Osteoblast (primary cell): ENCODE data around the gene LMNTD1. TPM values are rescaled to one million over a fixed set of nuclear protein-coding genes. Genes with fewer than 3 reads are reported as not detected.

Experiments
- DNase-seq: peaks from one replicate; pipeline ENCODE4 v3.0.0; 2011; ENCODE audit warnings: low spot score, mixed read lengths; ENCODE audit not compliant: insufficient read length; ENCODE audit errors: missing footprints
- H2AFZ ChIP-seq: 2 replicates; pipeline ENCODE4 v1.6.0; 2011; ENCODE audit warnings: mild to moderate bottlenecking, low read length
- H3K27ac ChIP-seq: 2 replicates; pipeline ENCODE4 v1.5.1; 2011; ENCODE audit warnings: mild to moderate bottlenecking, low read depth, low read length, moderate library complexity
- H3K27me3 ChIP-seq: 2 replicates; pipeline ENCODE4 v1.6.0; 2012; ENCODE audit warnings: mild to moderate bottlenecking, control low read depth, inconsistent platforms, low read length, moderate library complexity; ENCODE audit not compliant: insufficient read depth
- H3K36me3 ChIP-seq: 2 replicates; pipeline ENCODE4 v1.5.1; 2011; ENCODE audit warnings: mild to moderate bottlenecking, low read length, control low read depth, moderate library complexity; ENCODE audit not compliant: insufficient read depth
- H3K4me1 ChIP-seq: 2 replicates; pipeline ENCODE4 v1.5.1; 2011; ENCODE audit warnings: mild to moderate bottlenecking, low read length, control low read depth, moderate library complexity; ENCODE audit not compliant: insufficient read depth
- H3K4me2 ChIP-seq: 2 replicates; pipeline ENCODE4 v1.6.0; 2011; ENCODE audit warnings: mild to moderate bottlenecking, low read length; ENCODE audit not compliant: insufficient read depth
- H3K4me3 ChIP-seq: fragments of 200-600 bp; sonication (generic); 3 replicates; pipeline ENCODE4 v1.5.1; 2012; ENCODE audit warnings: mild to moderate bottlenecking, low read length, inconsistent platforms; ENCODE audit not compliant: insufficient read depth
- H3K79me2 ChIP-seq: 2 replicates; pipeline ENCODE4 v1.6.0; 2012; ENCODE audit warnings: mild to moderate bottlenecking, low read length, control low read depth, inconsistent platforms; ENCODE audit not compliant: insufficient read depth
- H3K9me3 ChIP-seq: 2 replicates; pipeline ENCODE4 v1.5.1; 2011; ENCODE audit warnings: low read depth, low read length, control low read depth
- H4K20me1 ChIP-seq: 2 replicates; pipeline ENCODE4 v1.6.0; 2012; ENCODE audit warnings: mild to moderate bottlenecking, low read length, control low read depth; ENCODE audit not compliant: insufficient read depth
- CTCF ChIP-seq: IDR thresholded peaks from 2 replicates; pipeline ENCODE4 v1.5.1; 2011; ENCODE audit warnings: mild to moderate bottlenecking, low read depth, low read length, moderate library complexity; ENCODE audit errors: extremely low read depth
- total RNA-seq: library from RNA; depleted of rRNA; stranded (reverse); fragments of >200 nt; gene quantifications from 2 replicates; pipeline ENCODE4 v1.2.3, GENCODE V29; 2012

Gene LMNTD1
- total RNA-seq, 1 donor: not detected

GRCh38 chr12:25585662-25586061 lies 32.6 kb upstream of the LMNTD1 start:
- no peak overlapping the region for H3K4me3 ChIP-seq
- H3K4me1 ChIP-seq: peaks cover 13% of the 10 kb centered on the region
- H3K27ac ChIP-seq: peak overlapping the region; percentile 18
- peak overlapping the region; percentile 1 for H3K4me2 ChIP-seq
- no peak for TF ChIP-seq CTCF
- H3K36me3 ChIP-seq: no peaks in the 10 kb centered on the region
- no peaks in the 10 kb centered on the region for H3K27me3 ChIP-seq
- DNase-seq: no peak
- H2AFZ ChIP-seq: no peak overlapping the region
- no peaks in the 10 kb centered on the region for H3K79me2 ChIP-seq
- H4K20me1 ChIP-seq: no peaks in the 10 kb centered on the region
- H3K9me3 ChIP-seq: no peaks in the 10 kb centered on the region

GRCh38 chr12:25585021-25585523 lies 32.0 kb upstream of the LMNTD1 start:
- peak overlapping the region; percentile 1 for H3K4me2 ChIP-seq
- DNase-seq: no peak
- peak overlapping the region; percentile 18 for H3K27ac ChIP-seq
- peaks cover 8% of the 10 kb centered on the region for H3K4me1 ChIP-seq
- H3K79me2 ChIP-seq: no peaks in the 10 kb centered on the region
- H4K20me1 ChIP-seq: no peaks in the 10 kb centered on the region
- H3K9me3 ChIP-seq: no peaks in the 10 kb centered on the region
- TF ChIP-seq CTCF: no peak
- no peaks in the 10 kb centered on the region for H3K27me3 ChIP-seq
- no peak overlapping the region for H3K4me3 ChIP-seq
- no peak overlapping the region for H2AFZ ChIP-seq
- no peaks in the 10 kb centered on the region for H3K36me3 ChIP-seq

DNA sequence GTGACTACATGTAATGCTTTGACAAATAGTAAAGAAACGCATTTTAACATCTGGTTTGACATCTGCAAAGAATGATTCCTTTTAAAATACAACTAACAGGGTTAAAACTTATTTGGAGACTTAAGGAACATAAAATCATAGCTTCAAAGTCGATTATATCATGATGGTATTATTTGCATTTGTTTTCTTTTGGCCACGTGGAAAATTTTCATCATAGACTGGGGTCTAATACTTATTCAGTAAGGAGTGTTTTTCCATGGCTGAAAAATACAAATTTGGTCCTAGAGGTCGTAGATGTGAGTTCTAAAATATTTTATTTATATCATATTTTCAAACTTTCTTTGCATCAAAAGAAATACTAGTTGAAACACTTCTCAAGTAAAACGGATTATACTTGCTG lies 31.5 kb upstream of the LMNTD1 start:
- no peaks in the 10 kb centered on the region for H4K20me1 ChIP-seq

DNA sequence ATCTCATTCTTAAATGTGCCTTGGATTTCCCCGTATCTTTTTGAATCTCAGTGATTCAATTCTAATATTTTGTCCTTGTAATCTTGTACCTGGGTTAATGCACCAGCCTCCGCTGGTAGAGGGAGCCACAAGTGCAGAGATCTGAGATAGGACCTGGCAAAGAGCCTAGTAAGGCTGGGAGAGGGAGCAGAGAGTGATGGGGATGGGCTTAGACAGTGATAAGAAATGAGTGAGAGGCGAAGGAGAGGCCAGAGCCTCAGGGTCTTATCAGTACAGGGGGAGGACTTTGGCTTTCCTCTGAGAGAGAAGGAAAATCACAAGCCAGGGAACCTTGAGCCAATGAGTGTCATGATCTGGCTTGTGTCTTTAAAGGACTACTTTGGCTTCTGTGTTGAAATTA lies 30.5 kb upstream of the LMNTD1 start:
- H3K36me3 ChIP-seq: no peaks in the 10 kb centered on the region
- no peaks in the 10 kb centered on the region for H3K79me2 ChIP-seq
- DNase-seq: no peak
- H3K27ac ChIP-seq: no peak overlapping the region
- H3K4me2 ChIP-seq: no peak overlapping the region
- H3K9me3 ChIP-seq: no peaks in the 10 kb centered on the region
- no peak overlapping the region for H3K4me3 ChIP-seq
- H3K27me3 ChIP-seq: no peaks in the 10 kb centered on the region
- H3K4me1 ChIP-seq: peaks cover 3% of the 10 kb centered on the region
- H4K20me1 ChIP-seq: no peaks in the 10 kb centered on the region
- H2AFZ ChIP-seq: no peak overlapping the region
- TF ChIP-seq CTCF: no peak

More for the DNA sequence above, 31.5 kb upstream of the LMNTD1 start:
- no peak overlapping the region for H3K27ac ChIP-seq
- H3K9me3 ChIP-seq: no peaks in the 10 kb centered on the region
- H3K4me2 ChIP-seq: peak overlapping the region; percentile 1
- peaks cover 3% of the 10 kb centered on the region for H3K4me1 ChIP-seq
- TF ChIP-seq CTCF: no peak
- no peak overlapping the region for H3K4me3 ChIP-seq
- H2AFZ ChIP-seq: no peak overlapping the region
- no peaks in the 10 kb centered on the region for H3K36me3 ChIP-seq
- no peak for DNase-seq
- no peaks in the 10 kb centered on the region for H3K79me2 ChIP-seq
- H3K27me3 ChIP-seq: no peaks in the 10 kb centered on the region
